GM21717 (cell line): ENCODE data around the gene AKR1D1.
"Not testable (repeated sequence)": the region's sequence is repeated elsewhere in the genome, so short reads cannot be mapped to it uniquely, and the experiment has no call there.

ENCODE experiments used
- ATAC-seq: cut with Tn5 transposase; IDR thresholded peaks from one replicate; pipeline ENCODE4 v1.9.1; 2021; ENCODE audit warnings: mild to moderate bottlenecking, moderate library complexity; ENCODE audit not compliant: unreplicated experiment

AKR1D1 gene

DNA sequence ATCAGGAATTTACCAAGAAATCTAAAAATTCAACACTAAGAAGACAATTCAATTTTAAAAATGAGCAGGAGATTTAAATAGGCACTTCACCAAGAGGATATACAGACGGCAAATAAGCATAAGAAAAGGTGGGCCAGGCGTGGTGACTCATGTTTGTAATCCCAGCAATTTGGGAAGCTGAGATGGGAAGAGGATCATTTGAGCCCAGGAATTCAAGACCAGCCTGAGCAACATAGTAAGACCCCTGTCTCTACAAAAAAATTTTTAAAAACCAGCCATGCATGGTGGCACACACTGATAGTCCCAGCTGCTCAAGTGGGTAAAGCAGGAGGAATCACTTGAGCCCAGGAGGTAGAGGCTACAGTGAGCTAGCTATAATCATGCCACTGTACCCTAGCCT lies 3.5 kb upstream of the AKR1D1 start:
- no peak for ATAC-seq

DNA sequence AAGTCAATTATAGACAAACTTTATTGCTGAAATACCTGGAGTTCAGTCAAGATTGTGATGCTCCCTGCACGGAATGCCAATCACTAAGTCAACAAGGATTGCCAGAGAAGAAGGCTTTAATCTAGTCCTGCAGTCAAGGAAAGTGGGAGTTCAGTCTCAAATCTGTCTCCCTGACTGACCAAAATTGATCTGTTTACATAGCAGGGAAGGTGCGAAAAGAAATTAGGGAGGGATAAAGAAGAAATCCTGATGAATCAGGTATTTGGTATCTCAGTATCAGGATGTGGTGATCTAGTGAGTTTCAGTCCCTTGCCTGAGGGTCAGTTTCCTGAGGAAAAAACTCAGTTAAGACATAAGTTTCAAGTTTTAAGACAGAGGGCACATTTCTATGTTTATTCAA lies 2.1 kb upstream of the AKR1D1 start:
- ATAC-seq = no peak

DNA sequence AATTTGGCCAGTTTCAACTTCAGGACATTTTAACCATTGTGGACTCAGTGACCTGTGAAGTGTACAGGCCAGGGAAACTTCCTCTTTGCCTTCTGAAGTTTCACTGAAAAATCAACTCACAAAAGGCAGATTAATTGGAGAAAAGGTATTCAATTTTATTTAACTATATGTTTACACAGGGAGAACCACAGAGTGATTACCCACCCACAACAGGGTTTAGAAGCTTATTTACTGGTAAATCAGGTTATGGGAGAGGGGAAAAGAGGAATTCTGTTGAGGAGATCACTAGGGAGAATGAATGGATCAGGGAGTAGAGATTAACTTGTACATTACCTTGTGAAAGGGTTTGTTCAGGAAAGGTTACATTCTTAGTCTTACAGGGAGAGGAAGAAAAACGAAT lies 1.7 kb upstream of the AKR1D1 start:
- no peak for ATAC-seq

DNA sequence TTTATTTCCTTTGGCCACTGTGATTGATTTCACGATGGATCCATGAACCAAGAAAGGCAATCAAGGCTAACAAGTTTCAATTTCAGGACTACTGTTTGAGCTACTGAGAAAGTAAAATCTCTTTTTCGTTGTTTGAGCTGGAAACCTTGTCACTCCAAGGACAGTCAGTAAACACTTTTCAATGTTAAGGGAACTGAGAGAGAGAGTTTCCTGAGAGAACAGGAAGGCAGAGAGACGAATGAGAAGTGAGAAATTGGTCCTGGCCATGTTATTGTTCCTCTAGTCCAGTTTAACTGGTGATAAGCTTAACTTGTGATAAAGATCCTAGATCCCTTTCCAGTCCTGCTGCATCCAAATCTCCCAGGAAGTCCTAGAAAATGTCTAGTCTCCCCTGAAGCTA lies 909 bp upstream of the AKR1D1 start:
- no peak for ATAC-seq

DNA sequence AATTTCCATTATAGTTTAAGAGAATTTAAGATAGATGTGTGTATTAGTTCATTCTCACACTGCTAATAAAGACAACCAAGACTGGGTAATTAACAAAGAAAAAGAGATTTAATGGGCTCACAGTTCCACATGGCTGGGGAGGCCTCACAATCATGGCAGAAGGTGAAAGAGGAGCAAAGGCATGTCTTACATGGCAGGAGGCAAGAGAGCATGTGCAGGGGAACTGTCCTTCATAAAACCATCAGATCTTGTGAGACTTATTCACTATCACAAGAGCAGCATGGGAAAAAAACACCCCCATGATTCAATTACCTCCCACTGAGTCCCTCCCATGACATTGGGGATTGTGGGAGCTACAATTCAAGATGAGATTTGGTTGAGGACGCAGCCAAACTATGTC lies 473 bp upstream of the AKR1D1 start:
- not testable (repeated sequence) for ATAC-seq

DNA sequence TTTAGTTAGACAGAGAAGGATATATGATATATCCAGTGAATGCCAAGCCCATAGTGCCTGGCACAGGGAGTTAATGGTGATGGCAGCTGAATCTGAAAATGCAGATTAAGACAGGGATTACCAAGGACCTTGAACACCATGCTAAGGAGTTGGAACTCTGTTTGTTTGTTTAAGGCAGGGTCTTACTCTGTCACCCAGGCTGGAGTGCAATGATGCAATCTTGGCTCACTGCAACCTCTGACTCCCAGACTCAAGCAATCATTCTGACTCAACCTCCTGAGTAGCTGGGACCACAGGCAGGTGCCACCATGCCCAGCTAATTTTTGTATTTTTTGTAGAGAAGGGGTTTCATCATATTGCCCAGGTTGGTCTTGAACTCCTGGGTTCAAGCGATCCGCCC lies 1.6 kb downstream of the AKR1D1 start:
- no peak for ATAC-seq

DNA sequence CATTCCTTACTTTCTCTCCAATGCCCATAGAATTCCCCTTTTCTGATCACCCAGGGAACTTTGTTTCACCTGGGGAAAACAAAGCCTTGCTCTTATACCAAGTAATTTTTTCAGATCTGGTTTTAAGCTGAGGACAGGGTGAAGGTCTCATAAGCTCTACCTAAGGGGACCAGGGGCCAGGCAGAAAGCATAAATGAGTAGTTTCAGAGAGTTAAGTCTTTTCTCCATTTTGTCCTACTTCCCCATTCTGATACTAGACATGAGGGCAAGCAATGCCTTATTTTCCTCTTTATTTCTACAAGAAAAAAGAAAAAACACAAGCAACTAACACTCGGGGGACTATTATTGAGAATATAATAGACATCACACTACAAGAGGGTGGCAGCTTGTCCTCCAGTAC lies 2.9 kb downstream of the AKR1D1 start:
- no peak for ATAC-seq

DNA sequence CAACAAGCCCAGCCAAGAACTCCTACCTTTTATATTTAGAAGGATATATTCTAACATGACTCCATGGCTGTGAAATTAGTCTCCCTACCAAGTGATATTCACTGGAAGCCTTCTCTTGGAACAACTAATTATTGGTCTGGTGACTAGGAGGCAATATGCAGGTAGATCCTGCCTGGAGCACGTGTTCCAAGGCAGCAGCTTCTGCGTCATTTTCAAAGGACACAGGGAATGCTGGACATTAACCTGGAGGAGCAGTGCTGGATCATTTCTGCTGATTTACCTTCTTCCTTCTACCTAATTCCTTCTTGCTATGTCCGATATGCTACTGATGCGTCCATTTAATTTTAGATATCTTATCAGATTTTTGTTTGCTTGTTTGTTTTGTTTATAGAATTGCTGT lies 5.6 kb downstream of the AKR1D1 start:
- ATAC-seq = no peak

DNA sequence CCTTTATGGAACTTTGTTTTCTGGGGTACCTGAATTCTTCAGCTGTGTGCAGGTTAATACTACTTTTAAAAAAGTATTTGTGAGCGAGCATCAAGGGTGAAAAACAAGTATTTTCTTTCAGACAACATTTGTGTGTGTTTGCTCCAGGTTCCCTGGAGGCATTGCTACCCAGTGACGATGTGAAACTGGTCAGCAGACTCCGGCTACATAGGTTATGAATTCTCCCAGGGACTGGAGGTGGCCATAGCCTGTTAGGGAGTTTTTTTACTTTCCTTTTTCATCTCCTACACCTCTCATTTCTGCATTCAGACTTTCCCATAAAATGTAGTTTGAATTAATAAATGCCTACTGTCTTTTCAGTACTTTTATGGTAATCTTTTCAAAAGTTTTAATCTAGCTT lies 7.6 kb downstream of the AKR1D1 start:
- ATAC-seq = no peak

DNA sequence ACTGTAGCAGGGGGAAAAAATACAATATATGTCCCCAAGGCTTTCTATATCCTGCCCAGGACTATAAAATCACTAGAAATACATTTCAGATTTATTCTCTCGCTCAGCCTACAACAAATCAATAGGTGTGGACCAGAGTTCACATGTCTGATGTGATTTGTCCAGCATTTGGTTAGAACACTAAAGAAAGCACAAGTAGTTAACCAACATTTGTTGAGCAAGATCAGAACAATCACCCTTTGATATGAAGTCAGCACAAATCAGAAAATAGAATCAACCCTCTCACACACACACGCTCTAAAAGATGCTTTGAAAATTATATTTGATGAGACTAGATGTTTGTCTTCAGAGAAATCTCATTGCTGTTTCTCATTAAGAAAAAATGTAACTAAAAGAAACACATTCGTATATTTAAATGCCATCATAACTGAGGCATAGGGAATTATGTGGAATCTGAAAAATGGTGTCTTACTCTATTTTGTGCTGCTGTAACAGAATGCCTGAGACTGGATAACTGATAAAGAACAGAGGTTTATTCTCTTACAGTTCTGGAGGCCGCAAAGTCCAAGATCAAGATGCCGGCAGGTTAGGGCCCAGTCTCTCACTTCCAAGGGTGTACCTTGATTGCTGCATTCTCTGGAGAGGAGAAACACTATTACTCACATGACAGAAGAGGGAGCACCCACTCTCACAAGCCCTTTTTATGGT lies 10.5 kb downstream of the AKR1D1 start:
- ATAC-seq = no peak

DNA sequence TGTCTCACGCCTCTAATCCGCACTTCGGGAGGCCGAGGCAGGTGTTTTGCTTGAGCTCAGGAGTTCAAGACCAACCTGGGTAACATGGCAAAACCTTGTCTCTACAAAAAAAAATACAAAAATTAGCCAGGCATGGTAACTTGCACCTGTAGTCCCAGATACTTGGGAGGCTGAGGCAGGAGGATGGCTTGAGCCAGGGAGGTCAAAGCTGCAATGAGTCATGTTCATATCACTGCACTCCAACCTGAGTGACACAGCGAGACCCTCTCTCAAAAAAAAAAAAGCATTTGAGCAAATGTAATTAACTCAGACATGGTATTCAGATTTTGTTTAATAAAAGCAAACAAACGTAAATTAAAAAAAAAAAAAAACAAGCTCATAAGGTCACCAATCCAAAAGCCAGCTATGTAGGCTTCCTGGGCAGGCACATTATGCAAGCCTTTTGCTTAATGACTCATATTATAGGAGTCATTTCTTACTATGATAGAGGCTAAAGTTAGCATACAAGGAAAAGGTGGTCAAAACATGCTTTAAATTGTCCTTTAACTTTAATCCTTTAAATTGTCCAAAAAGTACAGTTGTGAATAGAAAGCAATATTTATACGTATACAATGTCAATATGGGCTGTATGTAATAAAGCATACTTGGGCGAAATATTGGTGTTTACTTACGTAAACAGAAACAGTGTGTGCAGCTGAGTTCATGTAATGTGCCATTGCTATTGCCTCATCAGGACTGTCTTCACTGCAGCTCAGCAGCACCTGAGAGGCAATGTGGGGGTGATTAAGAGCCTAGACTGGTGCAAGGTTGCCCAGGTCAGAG lies 13.0 kb downstream of the AKR1D1 start:
- no peak for ATAC-seq

DNA sequence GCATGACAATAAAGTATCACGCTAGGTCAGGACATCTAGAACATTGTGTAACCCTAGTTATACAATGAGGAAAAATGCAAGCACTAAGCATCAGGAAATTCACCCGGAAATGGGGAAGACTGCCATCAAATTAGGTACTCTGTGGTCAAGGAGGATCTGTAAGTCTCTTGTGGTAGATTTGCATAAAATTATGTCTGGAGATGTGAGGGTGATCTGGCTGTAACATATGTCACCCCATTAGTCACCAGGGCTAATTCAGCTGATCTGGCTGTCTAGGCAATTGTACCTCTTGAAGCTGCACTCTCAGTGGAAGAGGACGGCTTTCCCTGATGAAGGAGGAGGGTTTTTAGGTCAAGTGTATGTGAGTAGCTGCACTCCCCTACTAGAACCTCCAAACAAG lies 14.8 kb downstream of the AKR1D1 start:
- ATAC-seq = no peak

DNA sequence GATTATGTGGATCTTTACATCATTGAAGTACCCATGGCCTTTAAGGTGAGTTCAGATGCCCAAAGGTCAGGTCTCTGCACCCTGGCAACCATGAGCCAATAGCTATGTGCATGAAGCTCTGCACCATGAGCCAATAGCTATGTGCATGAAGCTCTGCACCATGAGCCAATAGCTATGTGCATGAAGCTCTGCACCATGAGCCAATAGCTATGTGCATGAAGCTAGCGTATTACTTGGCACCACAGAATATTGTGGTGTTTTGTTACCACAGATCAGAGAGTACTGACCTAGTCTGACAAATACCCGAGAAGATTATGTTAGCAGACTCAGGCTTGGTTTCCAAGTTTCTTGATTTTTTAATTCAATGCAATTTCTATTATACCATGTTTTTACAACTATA lies 15.6 kb downstream of the AKR1D1 start:
- ATAC-seq = not testable (repeated sequence)

DNA sequence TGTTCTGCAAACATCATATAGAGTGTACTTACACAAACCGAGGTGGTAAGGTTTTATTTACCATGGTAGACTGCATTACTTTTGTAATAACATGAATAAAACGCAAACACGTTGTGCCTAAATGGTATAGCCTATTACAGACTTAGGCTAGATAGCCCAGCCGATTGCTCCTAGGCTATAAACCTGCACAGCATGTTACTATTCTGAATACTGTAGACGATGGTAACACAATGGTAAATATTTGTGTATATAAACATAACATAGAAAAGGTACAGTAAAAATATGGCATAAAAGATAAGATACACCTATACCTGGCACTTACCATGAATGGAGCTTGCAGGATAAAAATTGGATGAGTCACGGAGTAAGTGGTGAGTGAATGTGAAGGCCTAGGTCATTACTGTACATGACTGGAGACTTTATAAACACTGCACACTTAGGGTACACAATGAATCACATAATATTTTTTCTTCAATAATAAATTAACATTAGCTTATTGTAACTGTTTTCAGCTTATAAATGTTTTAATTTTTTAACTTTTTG lies 16.3 kb downstream of the AKR1D1 start:
- no peak for ATAC-seq

DNA sequence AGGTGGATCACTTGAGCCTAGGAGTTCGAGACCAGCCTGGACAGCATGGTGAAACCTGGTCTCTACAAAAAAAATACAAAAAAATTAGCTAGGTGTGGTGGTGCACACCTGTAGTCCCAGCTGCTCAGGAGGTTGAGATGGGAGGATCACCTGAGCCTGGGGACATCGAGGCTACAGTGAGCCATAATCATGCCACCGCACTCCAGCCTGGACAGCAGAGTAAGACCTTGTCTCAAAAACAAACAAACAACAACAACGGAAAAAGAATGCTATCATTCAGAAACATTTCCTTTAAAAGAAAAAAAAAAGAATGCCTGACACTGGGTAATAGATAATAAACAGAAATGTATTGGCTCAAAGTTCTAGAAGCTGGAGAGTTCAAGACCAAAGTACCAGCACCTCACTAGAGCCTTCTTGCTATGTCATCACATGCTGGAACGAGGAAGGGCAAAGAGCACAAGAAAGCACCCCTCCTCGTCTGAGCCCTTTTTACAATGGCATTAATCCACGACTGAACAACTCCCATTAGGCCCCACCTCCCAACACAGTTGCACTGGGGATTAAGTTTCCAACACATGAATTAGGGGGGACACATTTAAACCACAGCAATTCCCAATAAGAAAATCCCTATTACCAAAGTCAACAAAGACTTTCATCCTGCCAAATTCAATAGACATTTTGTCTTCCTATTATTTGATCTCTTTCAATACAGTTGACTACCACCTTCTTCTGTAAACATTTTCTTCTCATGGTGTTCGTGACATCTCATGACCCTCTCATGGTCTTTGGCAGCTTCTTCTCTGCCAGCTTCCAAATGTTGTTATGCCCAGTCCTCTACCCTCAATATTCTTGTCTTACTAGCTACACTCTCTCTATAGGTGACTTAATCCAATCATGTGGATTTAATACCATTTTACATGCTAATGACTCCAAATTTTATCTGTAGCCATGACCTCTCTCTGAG lies 20.0 kb downstream of the AKR1D1 start:
- no peak for ATAC-seq

DNA sequence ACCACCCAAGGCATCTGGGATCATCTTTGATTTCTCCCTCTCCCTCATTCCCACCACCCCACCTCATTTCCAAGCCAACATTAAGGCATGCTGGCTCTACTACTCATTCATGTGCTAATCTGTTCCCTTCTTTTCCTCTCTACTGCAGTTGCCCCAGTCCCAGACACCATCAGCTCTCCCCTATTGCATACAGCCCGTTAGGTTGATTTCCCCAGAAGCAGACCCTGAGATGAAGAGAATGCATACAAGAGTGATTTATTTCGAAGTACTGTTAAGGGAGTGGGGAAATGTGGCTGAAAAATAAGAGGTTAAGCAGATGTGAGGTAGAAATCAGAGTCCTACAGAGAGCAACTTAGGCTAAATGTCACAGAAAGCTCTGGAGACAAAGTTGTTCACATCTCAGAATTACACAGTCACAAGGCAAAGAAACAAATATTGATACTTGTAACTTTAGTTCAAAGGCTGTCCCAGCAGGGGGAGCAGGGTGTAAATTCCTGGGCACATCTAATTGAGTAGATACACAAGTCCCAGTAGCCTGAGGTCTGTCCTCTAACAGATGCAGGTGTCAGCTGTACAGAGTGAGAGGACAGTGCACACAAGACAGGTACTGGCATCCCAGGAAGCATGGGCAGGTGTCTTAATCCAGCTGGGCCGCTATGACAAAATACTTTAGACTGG lies 20.9 kb downstream of the AKR1D1 start:
- ATAC-seq = no peak

DNA sequence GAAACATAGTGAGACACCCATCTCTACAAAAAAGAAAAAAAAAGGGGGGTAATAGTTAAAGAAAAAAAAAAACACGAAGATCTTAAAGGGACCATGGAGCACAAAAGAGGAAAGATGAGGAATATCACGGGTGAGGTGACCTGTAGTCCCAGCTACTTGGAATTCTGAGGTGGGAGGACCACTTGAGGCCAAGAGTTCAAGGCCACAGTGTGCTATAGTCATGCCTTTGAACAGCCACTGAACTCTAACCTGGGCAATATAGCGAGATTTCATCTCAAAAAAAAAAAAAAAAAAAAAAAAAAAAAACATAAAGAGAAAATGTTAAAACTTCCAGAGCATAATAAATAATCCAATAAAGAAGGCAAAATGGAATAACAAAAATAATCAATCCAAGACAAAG lies 23.6 kb downstream of the AKR1D1 start:
- ATAC-seq = no peak

DNA sequence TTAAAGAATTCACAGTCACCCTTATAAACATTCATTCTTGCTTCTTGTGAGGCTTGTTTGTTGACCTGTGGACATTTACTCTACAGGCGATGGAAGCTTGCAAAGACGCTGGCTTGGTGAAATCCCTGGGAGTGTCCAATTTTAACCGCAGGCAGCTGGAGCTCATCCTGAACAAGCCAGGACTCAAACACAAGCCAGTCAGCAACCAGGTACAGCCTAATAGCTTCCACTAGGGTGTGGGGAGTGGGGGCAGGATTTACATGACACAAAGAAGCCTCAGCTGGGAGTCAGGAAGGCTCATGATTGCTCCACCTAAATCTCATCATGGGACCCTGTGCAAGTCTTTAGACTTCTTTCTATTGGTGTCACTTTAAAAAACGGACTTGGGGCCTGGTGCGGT lies 29.0 kb downstream of the AKR1D1 start:
- no peak for ATAC-seq

DNA sequence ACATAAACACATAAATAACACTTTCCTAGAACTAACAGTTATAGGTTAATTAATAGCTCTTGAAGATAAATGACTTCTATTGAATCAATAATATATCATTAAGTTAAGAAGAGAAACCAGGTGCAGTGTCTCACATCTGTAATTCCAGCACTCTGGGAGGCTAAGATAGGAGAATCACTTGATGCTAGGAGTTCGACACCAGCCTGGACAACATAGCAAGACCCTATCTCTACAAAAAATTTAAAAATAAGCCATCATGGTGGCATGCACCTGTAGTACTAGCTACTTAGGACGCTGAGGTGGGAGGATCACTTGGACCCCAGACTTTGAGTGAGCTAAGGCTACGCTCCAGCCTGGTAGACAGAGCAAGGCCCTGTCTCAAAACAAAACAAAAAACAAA lies 38.8 kb downstream of the AKR1D1 start:
- no peak for ATAC-seq

DNA sequence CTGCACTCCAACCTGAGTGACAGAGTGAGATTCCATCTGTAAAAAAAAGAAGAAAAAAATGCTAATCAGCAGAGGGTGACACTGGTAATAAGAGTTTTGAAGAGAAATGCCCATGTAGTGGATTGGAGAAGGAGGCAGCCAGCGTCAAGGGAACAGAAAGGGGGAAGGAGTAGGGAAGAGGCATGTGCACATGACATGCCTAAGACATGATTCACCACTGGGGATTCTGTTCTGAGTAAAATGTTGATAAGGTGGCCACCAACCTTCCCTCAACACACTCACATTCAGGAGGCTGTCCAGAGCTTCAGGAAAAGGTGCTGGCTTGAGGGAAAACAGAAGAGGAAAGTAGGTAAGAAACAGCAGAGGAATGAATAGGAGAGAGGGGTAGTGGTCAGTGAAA lies 39.9 kb downstream of the AKR1D1 start:
- no peak for ATAC-seq

DNA sequence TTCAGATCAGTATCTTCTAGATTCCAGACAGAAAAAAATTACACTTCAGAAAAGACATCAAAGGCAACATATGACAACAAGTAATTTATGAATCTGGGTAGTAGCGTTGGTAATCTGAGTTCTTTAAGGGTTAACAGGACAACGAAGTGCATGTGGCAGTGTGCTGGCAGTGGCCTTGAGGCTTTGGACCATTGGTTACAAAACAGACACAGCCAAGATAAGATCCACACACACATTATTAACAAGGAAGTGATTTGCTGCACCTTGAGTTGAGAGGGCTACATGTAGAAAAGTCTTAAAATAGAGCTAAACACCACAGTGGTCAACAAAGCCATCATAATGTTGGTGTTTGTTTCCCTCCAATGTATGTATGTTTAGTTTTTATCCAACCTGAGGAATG lies 40.6 kb downstream of the AKR1D1 start:
- no peak for ATAC-seq
